GM18505 (cell line): ENCODE measurements around the gene DCLK2.

Experiments used
- ATAC-seq: cut with Tn5 transposase; IDR thresholded peaks from one replicate; pipeline ENCODE4 v1.9.1; 2021; ENCODE audit not compliant: unreplicated experiment
- POLR2A ChIP-seq: IDR thresholded peaks from 4 replicates; pipeline ENCODE4 v1.6.1; 2011; ENCODE audit warnings: borderline replicate concordance; ENCODE audit not compliant: insufficient read depth, insufficient read length; ENCODE audit errors: extremely low read depth

DCLK2 gene

DNA sequence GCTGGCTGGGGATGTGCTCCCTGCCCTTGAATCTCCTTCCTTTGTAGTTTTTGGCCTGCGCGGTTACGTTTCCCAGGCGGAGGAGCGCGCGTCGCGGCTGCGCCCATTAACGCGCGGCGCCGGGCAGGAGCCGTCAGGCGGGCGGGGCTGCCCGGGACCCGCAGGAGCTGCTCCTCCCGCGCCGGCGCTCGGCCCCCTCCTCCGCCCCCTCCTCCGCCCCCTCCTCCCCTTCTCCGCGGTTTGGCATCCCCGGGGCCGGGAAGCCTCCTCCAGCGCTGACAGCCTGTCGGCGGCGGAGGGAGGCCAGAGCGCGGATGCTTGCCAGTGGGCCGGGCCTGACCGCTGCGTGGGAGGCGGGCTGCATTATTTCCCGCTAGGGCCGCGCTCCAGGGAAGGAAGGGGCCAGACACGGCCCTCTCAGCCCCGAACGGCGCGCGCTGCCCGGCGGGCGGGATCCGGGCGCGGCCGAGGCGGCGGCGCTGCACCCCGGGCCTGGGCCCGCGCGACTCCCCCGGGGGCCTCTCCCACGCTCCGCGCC, at the start of gene DCLK2:
Gene DCLK2 (plus strand): TSS at position 405 of the 538 bp plus-strand sequence. CDS start 583 bp downstream, outside the sequence.
- TF ChIP-seq POLR2A: no peak
- peak; percentile 18 for ATAC-seq

DNA sequence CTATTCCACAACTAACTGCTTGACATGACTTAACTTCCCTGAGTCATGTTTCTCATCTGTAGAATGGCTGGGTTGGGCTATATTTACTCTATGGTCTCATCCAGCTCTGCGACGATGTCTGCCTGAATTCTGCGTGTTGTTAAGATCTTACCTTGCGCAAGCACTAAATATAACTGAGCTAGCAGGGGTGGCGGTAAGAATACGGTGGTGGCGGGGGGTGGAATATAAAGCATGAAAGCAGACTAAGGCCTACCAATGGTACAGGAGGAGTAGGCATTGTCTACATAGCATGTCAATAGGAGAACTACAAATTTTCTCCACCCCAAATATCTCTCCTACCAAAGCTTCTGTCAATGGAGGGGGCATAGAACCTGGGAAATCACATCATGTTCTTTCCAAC, 45.7 kb upstream of the DCLK2 start:
- TF ChIP-seq POLR2A: no peak
- ATAC-seq: no peak

DNA sequence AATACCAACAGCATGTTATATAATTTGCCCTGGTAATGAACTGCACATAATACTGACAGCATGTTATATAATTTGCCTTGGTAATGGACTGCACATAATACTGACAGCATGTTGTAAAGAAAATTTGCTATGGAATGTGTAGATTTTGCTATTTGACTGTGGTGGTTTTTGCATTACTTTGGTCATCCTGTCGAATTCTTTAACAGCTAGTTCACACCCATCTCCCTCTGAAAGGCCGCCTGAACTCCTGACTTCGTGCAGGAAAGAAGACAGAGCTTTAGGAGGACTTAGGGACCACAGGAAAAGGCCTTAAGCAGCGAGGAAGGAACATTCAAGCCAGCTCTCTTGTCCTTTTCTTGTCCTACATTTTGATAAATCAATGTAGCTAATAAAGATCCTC, 45.2 kb upstream of the DCLK2 start:
- no peak for TF ChIP-seq POLR2A
- no peak for ATAC-seq

DNA sequence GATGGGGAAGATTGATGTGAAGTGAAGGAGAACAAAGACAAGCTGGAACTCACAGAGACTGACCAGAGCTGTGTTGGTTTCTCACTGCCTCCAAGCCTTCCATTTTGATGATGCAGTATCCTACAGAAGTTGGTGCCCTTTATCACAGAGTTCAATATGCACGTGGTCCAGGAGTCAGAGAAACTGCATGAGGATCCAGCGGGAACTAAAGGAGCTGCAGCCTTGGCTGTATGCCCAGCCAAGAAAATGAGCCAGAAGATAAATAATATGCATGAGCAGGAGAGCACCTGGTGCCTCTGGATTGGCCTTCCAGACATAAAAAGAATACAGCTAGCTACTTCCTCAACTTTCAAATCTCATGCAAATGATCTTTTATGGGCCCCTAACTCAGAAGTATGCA, 44.3 kb upstream of the DCLK2 start:
- ATAC-seq: no peak
- TF ChIP-seq POLR2A: no peak

DNA sequence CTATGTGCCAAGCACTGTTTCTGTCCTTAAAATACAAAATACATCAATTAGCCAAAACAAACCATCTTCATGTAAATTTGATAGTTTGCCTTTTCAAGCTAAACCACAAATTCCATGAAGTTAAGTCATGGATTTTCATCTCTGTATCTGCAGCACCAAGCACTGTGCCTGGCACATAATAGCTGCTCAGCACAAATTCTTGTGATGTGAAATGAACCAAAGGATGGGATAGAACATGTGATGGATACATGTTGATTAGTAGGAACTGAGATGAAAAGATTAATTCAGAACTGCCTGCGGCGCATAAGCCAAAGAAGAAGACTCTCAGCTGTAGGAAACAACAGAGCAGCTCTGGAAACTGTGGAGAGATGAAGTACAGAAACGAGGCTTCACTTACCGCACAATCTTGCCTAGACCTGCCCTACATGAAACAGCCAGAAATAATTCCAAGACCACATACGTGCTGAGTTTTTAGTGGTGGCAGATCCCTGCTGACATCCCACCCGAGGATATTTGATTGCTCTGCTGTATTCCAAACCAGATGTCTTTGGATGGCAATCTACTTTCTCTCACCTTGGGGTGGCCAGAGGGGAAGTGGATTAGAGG, 40.9 kb upstream of the DCLK2 start:
- no peak for ATAC-seq
- TF ChIP-seq POLR2A: no peak

DNA sequence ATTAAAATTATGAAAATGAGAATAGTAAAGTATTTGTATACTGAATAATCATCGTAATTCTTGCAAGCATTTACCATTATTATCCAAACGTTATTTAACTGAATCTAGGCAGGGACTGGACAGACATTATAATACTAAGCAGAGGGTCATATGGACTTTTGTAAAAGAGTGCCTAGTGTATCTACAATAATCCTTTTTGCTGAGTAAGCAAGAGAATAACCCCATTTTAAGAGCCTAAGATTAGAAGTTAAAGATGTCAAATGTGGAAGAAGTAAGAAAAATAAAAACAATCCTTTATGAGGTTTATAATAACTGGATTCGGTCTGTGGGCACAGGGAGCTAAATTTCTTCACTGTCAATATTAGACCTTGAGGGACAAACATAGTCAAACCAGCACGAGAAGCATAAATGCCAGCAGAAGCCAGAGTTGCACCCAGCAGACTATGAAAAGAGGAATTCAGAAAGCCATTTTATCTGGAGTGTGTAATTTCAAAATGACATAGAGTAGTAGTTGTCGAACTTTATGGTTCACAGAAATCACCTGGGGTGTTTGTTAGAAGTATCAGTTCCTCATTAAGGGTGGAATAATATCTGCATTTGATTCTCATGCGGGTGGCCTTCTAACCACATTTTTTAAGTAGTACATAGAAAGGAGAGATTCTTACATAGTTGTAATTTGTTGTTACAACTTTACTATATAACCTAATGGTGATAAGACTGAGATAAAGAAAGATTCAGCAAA, 39.7 kb upstream of the DCLK2 start:
- no peak for TF ChIP-seq POLR2A
- ATAC-seq: peak; percentile 96

DNA sequence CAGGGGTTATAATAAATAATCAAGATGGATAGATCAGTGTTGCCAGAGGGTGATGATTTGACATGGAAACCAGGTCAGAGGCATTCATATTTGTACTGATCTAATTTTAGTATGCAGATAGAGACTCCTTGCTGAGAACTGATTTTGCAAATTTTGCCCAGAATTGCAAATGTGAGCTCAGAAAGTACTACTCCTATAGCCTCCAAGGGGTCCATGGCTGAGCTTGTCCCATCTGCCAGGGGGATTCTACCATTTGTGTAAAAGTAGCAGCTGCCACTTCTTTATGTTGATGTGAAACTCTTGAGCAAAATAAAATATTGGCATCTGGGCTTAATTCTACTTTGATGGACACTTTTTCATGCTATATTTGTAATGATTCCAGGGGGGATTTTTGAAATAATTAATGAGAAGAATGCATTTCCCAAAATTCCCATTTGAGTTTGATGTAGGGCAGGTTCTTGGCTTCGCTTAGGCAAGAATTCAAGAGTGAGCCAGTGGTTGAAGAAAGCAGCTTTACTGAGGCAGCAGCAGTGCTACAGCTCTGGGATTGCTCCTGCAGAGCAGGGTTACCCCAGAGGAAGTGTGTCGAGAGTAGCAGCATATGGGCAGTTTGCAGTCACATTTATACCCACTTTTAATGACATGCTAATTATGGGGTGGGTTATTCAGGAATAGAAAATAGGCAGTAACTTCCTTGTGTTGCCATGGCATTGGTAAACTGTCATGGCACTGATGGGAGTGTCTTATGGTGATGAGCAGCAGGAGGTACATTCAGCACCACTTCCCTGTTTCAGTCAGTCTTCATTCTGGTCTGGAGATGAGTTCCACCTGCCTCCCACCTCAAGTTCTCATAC, 38.7 kb upstream of the DCLK2 start:
- ATAC-seq: no peak
- TF ChIP-seq POLR2A: no peak

DNA sequence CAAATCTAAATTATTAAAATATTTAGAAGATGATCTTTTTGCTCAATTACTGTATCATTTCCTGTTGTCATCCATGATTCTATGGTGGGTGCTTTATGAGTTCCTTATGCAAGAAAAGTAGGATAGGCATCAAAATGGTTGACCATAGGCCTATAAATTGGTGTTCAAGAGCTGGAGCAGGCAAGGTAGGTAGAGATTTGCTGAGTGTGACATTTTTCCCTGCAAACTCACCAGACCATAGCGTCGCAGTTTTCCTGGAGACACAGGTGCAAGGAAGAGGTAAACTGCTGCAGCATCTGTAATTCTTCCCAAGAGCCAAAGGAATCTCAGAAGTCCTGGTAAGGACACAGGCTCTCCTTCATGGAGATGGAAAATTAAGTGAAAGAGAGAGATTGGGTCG, 33.7 kb upstream of the DCLK2 start:
- ATAC-seq: no peak
- TF ChIP-seq POLR2A: no peak

DNA sequence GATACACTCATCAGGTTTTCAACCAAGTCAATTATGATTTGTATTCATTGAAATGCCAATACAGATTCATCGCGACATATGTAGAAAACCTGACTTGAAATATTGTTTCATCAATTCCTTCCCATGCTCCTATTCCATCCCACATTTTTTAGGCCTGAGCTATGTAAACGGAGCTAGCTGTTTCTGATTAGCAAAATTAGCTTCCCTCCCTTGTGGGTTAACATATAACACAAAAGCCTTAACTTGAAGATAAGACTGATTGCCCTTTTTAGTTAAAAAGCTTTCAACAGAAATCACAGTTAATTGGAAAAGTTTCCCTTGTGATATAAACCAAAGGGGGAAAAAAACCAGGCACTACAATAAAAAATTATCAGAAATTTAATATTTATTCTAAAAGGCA, 32.8 kb upstream of the DCLK2 start:
- ATAC-seq: no peak
- no peak for TF ChIP-seq POLR2A

DNA sequence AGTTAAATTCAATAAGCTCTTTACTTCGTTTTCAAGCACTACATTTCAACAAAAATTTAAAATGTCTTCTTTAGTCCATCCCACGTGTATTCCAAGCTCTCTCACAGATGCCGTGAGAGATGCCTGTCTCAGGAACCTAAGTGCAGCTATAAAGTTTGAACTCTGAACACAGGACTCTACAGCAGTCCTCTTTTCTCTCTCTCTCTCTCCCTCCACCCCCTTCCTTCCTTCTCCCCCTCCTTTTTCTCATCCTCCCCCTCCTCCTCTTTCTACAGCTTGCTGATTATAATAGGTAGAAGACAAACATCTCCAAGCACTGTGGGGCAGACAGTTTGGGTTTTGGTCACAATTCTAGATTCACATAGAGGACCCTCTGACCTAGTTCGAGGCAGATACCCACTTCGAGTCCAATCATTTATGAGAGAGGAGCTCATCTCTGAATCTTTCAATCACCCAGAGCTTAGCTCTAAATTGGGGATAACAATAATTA, 31.5 kb upstream of the DCLK2 start:
- no peak for ATAC-seq
- TF ChIP-seq POLR2A: no peak

DNA sequence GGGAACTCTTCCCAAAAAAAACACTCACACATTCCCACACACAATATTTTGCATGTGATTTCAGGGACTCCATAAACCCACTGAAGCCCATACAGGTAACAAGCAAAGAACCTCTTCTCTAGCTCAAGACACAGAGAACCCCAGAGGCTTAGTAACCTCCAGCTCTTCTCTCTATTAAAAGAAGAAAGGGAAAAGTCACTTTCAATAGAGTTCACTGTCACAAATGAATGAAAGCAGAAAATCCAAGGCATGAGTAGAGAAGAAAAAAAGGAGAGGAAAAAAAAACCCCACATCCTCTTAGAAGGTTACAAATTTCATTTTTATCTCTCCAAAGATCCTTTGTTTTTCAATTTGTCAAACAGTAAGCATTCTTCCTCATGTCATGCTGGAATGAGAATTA, 30.7 kb upstream of the DCLK2 start:
- ATAC-seq: no peak
- no peak for TF ChIP-seq POLR2A

DNA sequence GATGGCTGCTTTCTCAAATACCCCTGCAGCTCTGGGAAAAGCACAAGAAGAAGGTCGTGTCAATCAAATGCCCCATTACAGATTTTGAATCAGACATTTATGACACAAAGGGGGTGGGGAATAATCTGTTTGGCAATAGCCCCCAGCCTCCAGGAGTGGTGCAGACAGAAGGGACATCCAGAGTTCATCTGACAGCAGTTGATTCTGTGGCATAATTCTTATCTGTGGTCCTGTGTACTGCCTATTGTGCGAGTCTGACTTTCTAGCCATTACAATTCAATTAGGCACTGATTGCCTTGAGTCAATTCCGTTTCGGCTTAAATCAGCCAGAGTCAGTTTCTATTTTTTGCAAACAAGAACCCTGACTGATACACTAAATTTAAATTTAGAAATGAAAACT, 28.6 kb upstream of the DCLK2 start:
- TF ChIP-seq POLR2A: no peak
- no peak for ATAC-seq

DNA sequence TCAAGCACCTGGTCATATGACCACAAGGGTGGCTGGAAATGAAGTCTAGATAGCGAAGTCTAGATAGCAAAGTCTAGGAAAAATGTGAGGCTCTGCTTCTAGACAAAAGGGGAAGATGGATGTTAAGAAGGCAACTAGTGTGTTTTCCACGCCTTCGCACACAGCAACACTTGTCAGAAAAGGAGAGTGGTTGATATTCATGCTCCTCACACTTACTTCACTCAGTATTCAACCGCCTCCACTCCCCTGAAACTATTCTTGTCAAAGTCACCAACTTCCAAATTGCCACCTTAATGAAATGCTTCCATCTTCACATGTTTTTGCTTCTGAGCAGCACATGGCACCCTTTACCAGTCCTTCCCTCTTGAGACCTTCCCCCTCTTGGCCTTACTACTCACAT, 27.7 kb upstream of the DCLK2 start:
- no peak for ATAC-seq

More for the DNA sequence above, 27.7 kb upstream of the DCLK2 start:
- TF ChIP-seq POLR2A: no peak
